SK-N-SH (cell line): ENCODE measurements around the gene COL5A1.

Experiments used
- NFIC ChIP-seq: IDR thresholded peaks from 2 replicates; pipeline ENCODE4 v1.4.0; 2012; ENCODE audit warnings: borderline replicate concordance
- POLR2AphosphoS5 ChIP-seq: IDR thresholded peaks from 2 replicates; pipeline ENCODE4 v1.6.1; 2012; ENCODE audit warnings: low read depth, low read length
- SIN3A ChIP-seq: IDR thresholded peaks from 2 replicates; pipeline ENCODE4 v1.6.1; 2012; ENCODE audit warnings: low read depth, mild to moderate bottlenecking, low read length, moderate library complexity, borderline replicate concordance
- TCF12 ChIP-seq: IDR thresholded peaks from 2 replicates; pipeline ENCODE4 v1.4.0; 2012
- YY1 ChIP-seq: IDR thresholded peaks from 2 replicates; pipeline ENCODE4 v1.4.0; 2012; ENCODE audit warnings: low read depth, mild to moderate bottlenecking
- TF ChIP-seq, protein P1 (sequence below): fragments of 200-600 bp; sonication (generic); IDR thresholded peaks from 2 replicates; pipeline ENCODE4 v1.6.1; 2017; ENCODE audit warnings: antibody characterized with exemption, mild to moderate bottlenecking, moderate library complexity
- TF ChIP-seq, protein P2 (sequence below): IDR thresholded peaks from 2 replicates; pipeline ENCODE4 v1.4.0; 2012; ENCODE audit warnings: low read depth
- TF ChIP-seq, protein P3 (sequence below): fragments of 150-350 bp; IDR thresholded peaks from 2 replicates; pipeline ENCODE4 v1.6.1; 2016; ENCODE audit warnings: mild to moderate bottlenecking, low read depth, low read length
- TF ChIP-seq, protein P4 (sequence below): fragments of 150-350 bp; IDR thresholded peaks from 2 replicates; pipeline ENCODE4 v1.6.1; 2017; ENCODE audit warnings: antibody characterized with exemption, low read length, low read depth, borderline replicate concordance

DNA sequence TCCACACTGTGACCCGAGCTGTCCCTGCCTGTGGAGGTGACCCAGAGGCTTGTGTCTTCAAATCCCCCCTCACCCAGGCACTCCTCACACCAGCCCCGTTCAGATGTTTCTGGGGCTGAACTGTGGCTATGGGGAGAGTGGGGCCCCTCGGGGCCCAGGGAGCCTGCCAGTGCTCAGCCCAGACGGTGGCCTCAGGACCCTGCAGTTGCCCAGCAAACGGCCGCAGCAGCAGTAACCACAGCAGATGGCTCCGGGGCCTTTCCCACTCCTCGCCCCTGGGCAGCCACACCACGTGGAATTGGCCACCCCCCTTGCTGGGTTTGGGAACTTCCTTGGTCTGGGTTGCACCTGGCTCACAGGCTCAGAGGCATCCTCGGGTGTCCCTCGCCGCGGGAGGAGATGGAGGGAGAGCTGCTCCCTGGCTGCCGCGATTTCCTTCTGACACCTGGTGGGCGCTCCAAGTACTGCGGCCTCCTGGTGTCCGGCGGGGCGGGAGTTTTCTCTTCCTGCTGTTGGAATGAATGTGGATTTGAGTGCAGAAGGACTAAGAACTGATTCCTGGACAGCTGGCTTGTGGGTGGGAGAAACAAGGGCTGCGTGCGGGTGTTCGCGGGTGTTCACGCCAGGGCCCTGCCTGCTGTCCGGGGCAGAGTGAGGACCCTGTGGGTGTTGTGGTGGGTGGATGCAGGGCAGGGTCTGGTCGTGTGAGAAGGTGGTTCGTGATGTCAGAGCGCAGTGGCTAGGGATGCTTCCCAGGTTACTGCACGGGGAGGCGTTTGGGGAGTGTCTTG, 97.5 kb downstream of the COL5A1 start:
- TF ChIP-seq, protein P1, sequence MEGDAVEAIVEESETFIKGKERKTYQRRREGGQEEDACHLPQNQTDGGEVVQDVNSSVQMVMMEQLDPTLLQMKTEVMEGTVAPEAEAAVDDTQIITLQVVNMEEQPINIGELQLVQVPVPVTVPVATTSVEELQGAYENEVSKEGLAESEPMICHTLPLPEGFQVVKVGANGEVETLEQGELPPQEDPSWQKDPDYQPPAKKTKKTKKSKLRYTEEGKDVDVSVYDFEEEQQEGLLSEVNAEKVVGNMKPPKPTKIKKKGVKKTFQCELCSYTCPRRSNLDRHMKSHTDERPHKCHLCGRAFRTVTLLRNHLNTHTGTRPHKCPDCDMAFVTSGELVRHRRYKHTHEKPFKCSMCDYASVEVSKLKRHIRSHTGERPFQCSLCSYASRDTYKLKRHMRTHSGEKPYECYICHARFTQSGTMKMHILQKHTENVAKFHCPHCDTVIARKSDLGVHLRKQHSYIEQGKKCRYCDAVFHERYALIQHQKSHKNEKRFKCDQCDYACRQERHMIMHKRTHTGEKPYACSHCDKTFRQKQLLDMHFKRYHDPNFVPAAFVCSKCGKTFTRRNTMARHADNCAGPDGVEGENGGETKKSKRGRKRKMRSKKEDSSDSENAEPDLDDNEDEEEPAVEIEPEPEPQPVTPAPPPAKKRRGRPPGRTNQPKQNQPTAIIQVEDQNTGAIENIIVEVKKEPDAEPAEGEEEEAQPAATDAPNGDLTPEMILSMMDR, result peak; percentile 77
- no peak for TF ChIP-seq NFIC
- TF ChIP-seq YY1, result no peak
- TF ChIP-seq, protein P2, sequence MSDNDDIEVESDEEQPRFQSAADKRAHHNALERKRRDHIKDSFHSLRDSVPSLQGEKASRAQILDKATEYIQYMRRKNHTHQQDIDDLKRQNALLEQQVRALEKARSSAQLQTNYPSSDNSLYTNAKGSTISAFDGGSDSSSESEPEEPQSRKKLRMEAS, result no peak
- TF ChIP-seq, protein P3, sequence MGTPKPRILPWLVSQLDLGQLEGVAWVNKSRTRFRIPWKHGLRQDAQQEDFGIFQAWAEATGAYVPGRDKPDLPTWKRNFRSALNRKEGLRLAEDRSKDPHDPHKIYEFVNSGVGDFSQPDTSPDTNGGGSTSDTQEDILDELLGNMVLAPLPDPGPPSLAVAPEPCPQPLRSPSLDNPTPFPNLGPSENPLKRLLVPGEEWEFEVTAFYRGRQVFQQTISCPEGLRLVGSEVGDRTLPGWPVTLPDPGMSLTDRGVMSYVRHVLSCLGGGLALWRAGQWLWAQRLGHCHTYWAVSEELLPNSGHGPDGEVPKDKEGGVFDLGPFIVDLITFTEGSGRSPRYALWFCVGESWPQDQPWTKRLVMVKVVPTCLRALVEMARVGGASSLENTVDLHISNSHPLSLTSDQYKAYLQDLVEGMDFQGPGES, result no peak
- TF ChIP-seq TCF12, result no peak
- TF ChIP-seq, protein P4, sequence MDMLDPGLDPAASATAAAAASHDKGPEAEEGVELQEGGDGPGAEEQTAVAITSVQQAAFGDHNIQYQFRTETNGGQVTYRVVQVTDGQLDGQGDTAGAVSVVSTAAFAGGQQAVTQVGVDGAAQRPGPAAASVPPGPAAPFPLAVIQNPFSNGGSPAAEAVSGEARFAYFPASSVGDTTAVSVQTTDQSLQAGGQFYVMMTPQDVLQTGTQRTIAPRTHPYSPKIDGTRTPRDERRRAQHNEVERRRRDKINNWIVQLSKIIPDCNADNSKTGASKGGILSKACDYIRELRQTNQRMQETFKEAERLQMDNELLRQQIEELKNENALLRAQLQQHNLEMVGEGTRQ, result no peak
- no peak for TF ChIP-seq POLR2AphosphoS5
- TF ChIP-seq SIN3A, result no peak
